Mucosa of rectum (tissue), 2 donors: ENCODE data around the gene PLA2G2C.

Experiments
- H3K27ac ChIP-seq, 2 donors: one replicate each; pipeline ENCODE4 v1.7.0; 2013; ENCODE audit warnings: inconsistent platforms in 2 of 2, low read depth in 2 of 2, low read length in 2 of 2
- H3K27me3 ChIP-seq, 2 donors: one replicate each; pipeline ENCODE4 v1.7.0; 2013; ENCODE audit warnings: low read length in 2 of 2; ENCODE audit not compliant: control insufficient read depth in 2 of 2, insufficient read depth in 2 of 2
- H3K36me3 ChIP-seq, 2 donors: one replicate each; pipeline ENCODE4 v1.7.0; 2013; ENCODE audit warnings: low read length in 2 of 2; ENCODE audit not compliant: control insufficient read depth in 2 of 2, insufficient read depth in 2 of 2
- H3K4me1 ChIP-seq, 2 donors: one replicate each; pipeline ENCODE4 v1.7.0; 2013; ENCODE audit warnings: low read length in 2 of 2, mild to moderate bottlenecking in 1 of 2; ENCODE audit not compliant: control insufficient read depth in 2 of 2, insufficient read depth in 2 of 2
- H3K4me3 ChIP-seq, 2 donors: one replicate each; pipeline ENCODE4 v1.7.0; 2013; ENCODE audit warnings: low read length in 2 of 2
- H3K9ac ChIP-seq, 2 donors: one replicate each; pipeline ENCODE4 v1.7.0; 2013; ENCODE audit warnings: low read length in 2 of 2, low read depth in 1 of 2, mild to moderate bottlenecking in 1 of 2
- H3K9me3 ChIP-seq, 2 donors: one replicate each; pipeline ENCODE4 v1.7.0; 2013; ENCODE audit warnings: low read length in 2 of 2; ENCODE audit not compliant: control insufficient read depth in 2 of 2
- donor health status: healthy.
- donor health status: Normal muscosa, but diverticular disease.

Gene PLA2G2C

DNA sequence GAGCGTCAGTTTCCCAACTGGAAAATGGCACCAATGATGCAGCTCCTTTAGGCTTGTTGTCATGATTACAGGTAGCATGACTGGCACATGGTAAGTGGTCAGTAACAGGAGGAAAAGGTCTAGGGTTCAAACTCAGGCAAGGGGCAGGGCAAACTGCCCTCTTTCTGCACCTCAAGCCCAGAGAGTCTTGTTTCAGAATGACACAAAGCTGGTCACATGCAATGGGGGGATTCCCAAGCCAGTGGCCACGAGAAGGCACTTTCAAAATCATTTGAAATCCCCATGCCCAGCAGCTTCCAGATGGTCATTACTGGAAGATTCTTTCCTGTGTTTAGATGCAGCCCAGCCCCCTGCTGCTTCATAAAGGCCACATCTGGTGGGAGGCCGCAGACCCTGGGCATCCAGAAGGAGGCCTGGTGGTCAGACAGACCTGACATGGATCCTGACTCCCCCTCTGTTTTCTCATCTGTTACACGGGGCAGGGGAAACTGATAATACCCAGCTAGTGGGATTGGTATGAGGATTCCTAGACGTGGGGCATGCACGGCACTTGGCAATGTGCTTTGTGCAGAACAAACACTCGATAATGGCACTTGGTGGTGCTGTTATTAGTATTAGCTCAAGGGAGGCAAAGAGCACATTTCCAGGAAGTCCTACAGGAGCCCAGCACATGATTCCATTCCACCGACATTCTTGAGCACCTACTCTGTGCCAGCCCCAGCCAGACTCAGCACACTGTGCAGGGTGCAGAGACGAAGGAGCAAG, 60.1 kb downstream of the PLA2G2C start:
- H3K9me3 ChIP-seq, result no peaks in the 10 kb centered on the region
- peaks cover 3 to 11% of the 10 kb centered on the region in 2 donors for H3K4me1 ChIP-seq
- no peak overlapping the region for H3K9ac ChIP-seq
- H3K27ac ChIP-seq, result no peak overlapping the region
- H3K36me3 ChIP-seq, result no peaks in the 10 kb centered on the region
- no peak overlapping the region for H3K4me3 ChIP-seq
- H3K27me3 ChIP-seq, result peaks cover 2 to 4% of the 10 kb centered on the region in 2 donors

DNA sequence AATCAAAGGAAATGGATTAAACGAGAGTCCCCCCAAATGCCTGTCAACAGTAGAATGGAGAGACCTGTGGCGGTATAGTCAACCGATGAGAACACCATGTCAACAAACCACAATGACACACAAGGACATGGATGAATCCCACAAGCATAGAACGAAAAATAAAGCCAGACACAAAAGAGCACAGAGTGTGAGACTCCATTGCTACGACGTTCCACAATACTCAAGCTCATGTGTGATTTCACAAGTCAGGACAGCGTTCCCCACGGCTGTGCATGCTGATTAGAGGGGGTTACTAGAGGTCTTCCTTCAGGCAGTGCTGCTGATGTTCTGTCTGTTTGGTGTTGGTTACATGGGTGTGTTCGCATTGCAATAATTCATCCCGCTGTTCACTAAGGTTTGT, 61.2 kb downstream of the PLA2G2C start:
- Histone ChIP-seq H3K36me3 (no peaks in the 10 kb centered on the region), H3K4me1 (peaks cover 3 to 11% of the 10 kb centered on the region in 2 donors), H3K4me3 (no peak overlapping the region), H3K9me3 (no peaks in the 10 kb centered on the region), H3K9ac (no peak overlapping the region), H3K27me3 (peaks cover 2 to 4% of the 10 kb centered on the region in 2 donors), H3K27ac (no peak overlapping the region)

DNA sequence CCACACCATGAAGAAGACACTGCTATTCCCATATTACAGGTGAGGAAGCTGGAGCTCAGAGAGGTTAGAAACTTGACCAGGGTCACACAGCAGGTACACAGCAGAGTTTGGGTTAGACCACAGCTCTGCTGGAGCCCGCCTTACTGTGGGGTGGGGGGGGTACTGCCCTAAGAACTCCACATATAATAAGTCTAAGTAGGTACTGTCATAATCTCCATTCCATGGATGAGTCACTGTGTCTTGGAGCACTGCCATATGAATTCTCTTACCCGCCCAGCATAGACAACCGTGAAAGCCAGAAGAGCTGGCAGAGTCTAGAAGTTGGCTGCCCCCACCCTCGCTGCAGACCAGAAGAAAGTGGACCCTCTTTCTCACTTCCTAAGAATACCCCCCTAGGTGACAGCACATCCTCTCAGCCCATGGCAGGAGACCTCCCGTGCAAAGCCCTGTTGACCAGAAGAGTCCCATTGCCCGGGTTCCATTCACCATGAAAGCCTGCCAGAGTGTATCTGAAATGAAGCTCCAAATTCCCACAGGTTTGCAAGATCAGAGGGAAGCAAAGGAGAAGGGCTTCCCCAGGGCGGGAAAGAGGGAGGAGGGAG, 61.8 kb downstream of the PLA2G2C start:
- Histone ChIP-seq H3K4me1 (peaks cover 3 to 11% of the 10 kb centered on the region in 2 donors), H3K27ac (no peak overlapping the region), H3K27me3 (peaks cover under 1 to 4% of the 10 kb centered on the region in 2 donors), H3K9ac (no peak overlapping the region), H3K4me3 (no peak overlapping the region), H3K9me3 (no peaks in the 10 kb centered on the region), H3K36me3 (no peaks in the 10 kb centered on the region)

DNA sequence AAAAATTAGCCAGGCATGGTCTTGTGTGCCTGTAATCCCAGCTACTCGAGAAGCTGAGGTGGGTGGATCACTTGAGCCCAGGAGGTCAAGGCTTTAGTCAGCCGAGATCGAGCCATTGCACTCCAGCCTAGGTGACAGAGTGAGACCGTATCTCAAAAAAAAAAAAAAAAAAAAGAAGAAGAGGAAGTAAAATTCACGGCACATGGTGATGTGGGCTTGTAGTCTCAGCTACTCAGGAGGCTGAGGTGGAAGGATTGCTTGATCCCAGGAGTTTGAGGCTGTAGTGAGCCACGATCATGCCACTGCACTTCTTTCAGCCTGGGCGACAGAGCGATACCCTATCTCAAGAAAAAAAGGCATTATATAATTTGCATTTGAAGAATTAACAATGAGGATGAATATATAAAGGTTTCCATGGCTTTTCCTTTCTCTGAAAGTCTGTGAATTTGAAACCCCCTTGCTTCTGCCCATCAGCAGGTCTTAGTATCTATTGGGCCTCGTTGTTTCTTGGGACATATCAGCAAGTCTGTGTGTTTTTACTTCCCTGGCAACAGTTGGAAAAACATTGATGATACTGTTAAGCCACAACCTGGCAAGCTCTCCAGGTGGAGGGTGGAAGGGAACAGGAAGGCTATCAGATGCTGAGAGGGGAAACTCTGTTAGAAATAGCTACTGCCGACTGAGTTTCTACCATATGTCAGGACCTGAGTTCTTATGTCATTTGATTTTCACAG, 62.4 kb downstream of the PLA2G2C start:
- peaks cover 3 to 11% of the 10 kb centered on the region in 2 donors for H3K4me1 ChIP-seq
- no peak overlapping the region for H3K27ac ChIP-seq
- peaks cover 0 to 4% of the 10 kb centered on the region in 2 donors for H3K27me3 ChIP-seq
- H3K4me3 ChIP-seq, result no peak overlapping the region
- H3K9me3 ChIP-seq, result no peaks in the 10 kb centered on the region
- no peaks in the 10 kb centered on the region for H3K36me3 ChIP-seq
- no peak overlapping the region for H3K9ac ChIP-seq

DNA sequence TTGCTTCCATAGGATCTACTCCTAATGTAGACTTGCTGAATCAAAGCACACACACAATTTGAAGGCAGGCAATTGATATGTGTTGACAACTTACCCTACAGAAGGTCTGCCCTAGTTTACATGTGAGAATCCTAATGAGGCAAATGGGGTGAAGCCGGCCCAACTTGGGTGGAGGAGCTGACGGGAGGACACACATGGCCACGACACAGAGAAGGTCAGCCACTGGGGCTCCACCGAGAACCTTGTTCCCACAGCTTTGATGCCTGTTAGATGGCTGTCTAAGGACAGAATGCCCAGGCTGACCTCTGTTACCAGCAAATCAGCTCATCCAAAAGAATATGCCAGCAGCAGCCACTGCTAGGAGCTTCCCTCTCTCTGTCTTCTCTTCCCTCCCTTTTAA, 65.5 kb downstream of the PLA2G2C start:
- peaks cover 0 to 4% of the 10 kb centered on the region in 2 donors for H3K27me3 ChIP-seq
- no peak overlapping the region for H3K27ac ChIP-seq
- H3K36me3 ChIP-seq, result no peaks in the 10 kb centered on the region
- H3K9ac ChIP-seq, result no peak overlapping the region
- no peaks in the 10 kb centered on the region for H3K9me3 ChIP-seq
- H3K4me1 ChIP-seq, result peaks cover 3 to 4% of the 10 kb centered on the region in 2 donors
- no peak overlapping the region for H3K4me3 ChIP-seq

DNA sequence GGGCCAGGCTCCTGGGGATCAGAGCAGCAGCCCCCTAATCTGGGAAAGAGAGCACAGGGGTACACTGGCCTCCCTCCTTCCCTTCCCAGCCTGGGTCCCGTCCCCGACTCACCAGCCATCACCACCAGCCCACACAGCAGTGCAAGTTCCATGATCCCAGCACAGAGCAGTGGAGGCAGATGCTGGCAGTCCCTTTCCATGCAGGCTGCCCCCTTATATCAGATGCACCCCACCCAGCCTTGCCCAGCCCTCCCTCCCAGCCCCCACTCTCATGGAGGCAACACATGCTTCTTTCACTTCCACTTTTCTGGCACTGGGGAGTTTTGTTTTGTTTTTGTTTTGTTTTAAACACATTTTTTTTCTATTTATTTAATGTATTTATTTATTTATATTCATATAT, 67.0 kb downstream of the PLA2G2C start, which contains the start of gene PLA2G2D:
Gene PLA2G2D, minus strand, starts transcription at position 190 of the 400 bp plus-strand sequence. Its CDS starts 38 bp downstream, at position 152.
- H3K4me3 ChIP-seq, result no peak within 1 kb of the TSS
- no peaks in the 10 kb centered on the region for H3K9me3 ChIP-seq
- no peaks in the 10 kb centered on the region for H3K36me3 ChIP-seq
- no peak within 1 kb of the TSS for H3K27ac ChIP-seq
- no peak within 1 kb of the TSS for H3K9ac ChIP-seq
- H3K4me1 ChIP-seq, result peaks cover 1 to 3% of the 10 kb centered on the region in 2 donors
- peaks cover 0 to 4% of the 10 kb centered on the region in 2 donors for H3K27me3 ChIP-seq

DNA sequence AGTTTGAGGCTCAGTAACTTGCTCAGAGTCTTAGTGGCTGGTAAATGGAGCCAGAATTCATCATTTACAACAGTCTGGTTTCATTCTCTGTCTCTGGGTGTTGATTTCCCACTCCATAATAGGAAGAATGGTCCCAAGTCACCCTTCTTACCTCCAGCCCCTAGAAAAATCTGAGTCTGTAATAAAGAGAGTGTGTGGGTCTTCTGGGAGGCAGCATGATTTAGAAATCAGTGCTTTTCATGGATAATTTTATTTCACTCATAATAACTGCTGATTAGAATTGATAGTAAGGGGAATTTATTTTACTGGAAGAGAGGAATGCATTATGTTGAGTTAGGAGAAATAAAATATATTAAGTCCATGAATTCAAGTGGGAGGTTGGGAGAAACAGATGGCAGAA, 69.1 kb downstream of the PLA2G2C start:
- no peak overlapping the region for H3K27ac ChIP-seq
- H3K9ac ChIP-seq, result no peak overlapping the region
- H3K4me1 ChIP-seq, result no peaks in the 10 kb centered on the region
- no peaks in the 10 kb centered on the region for H3K9me3 ChIP-seq
- no peak overlapping the region for H3K4me3 ChIP-seq
- H3K36me3 ChIP-seq, result no peaks in the 10 kb centered on the region
- H3K27me3 ChIP-seq, result peaks cover 0 to 4% of the 10 kb centered on the region in 2 donors

DNA sequence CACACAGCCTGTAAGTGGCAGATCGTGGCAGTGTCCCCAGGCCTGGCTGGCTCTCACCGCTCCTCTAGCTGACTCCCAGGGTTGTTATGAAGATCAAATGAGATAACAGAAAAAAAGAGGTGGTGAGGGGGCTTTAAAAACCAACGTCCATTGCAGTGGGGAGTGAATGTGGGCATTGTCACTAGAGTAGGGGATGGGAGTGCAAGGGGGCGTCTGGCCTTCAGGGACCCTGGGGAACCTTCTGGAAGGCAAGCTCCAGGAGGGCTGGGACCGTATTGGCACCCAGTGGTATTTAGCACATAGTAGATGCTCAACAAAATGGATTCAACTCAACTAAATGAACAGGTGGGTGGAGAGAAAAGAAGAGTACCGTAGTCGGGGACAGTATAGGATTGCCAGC, 70.4 kb downstream of the PLA2G2C start:
- no peaks in the 10 kb centered on the region for H3K36me3 ChIP-seq

DNA sequence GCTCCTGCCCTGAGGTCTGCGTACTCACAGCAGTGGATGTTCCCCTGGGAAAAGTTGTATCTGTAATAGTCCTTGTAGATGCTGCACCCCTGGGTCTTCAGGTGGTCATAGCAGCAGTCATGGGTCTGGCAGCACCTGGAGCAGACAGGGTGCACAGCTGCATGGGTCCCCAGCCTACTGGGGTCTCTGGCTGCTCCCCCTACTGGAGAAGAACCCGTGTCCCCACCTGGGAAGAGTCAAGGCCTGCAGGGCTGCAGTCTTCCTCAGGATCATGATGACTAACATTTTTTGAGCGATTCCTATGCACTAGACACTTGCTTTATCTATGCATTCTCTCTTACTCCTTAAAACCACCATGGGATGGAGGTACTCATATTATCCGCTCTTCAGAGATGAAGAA, 70.8 kb downstream of the PLA2G2C start:
- Histone ChIP-seq H3K27me3 (no peaks in the 10 kb centered on the region), H3K36me3 (no peaks in the 10 kb centered on the region), H3K4me1 (no peaks in the 10 kb centered on the region), H3K9me3 (no peaks in the 10 kb centered on the region), H3K4me3 (no peak overlapping the region), H3K9ac (no peak overlapping the region), H3K27ac (no peak overlapping the region)

More for the DNA sequence above, 70.4 kb downstream of the PLA2G2C start:
- H3K9me3 ChIP-seq, result no peaks in the 10 kb centered on the region
- no peaks in the 10 kb centered on the region for H3K4me1 ChIP-seq
- no peak overlapping the region for H3K27ac ChIP-seq
- H3K9ac ChIP-seq, result no peak overlapping the region
- H3K27me3 ChIP-seq, result no peaks in the 10 kb centered on the region
- H3K4me3 ChIP-seq, result no peak overlapping the region
